Purkinje cell (primary cell): ENCODE measurements around the gene OR4P4. TPM values are rescaled to one million over a fixed set of nuclear protein-coding genes. Genes with fewer than 3 reads are reported as not detected.

Source experiments
- polyA plus RNA-seq: library from polyadenylated mRNA; unstranded; fragments of >200 nt; fragmentation: Nextera tagmentation; gene quantifications from 2 replicates; pipeline ENCODE4 v1.2.1, GENCODE V29; 2014

Gene OR4P4
- polyA plus RNA-seq: not detected in 2 replicates

DNA sequence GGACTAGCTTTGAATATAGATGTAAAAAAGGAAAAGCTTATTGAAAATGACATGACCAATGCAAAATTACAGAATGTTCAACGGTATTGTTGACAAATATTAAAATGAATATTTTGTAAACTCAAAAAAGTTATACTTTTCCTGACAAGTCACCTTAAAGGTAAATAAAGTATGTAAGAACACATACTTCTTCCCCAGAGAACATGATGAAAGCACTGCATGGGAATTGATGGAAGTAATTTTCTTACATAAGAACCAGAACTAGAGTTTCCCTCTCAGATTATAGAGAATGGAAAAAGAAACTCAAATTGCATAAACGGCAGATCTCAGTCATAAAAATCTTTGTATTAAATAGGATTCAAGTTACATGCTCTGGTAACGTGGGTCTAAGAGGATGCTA lies at the start of gene OR4P4:
Gene OR4P4 (plus strand): TSS at position 301 of the 400 bp plus-strand sequence.

DNA sequence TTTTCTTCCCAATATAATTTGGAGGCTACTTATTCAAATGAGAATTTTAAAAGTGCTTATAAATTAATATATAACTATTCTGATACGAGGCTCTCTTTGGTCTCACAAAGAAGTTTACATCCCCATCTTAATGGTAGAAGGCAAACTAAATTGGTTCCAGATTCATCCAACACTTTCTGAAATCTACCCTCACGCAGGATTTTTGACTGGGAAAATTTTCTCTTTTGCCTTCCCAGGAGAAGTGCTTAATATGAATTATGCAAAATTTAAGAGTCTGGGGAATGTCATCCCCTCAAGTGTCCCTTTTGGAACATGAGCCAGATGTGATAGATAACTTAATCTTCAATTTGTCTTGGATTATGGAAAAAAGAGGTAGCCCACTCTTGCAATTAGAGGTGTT lies 27.4 kb upstream of the OR4P4 start, which contains the start of gene OR4C11:
Gene OR4C11 (minus strand): TSS at position 101 of the 400 bp plus-strand sequence. CDS start 3,272 bp downstream, outside the sequence.

GRCh38 chr11:55648027-55648426 lies 13.1 kb downstream of the OR4P4 start, which contains the start of gene OR4S2:
OR4S2 (plus strand) TSS chr11:55648327; CDS start chr11:55650904, 2,577 bp downstream.

DNA sequence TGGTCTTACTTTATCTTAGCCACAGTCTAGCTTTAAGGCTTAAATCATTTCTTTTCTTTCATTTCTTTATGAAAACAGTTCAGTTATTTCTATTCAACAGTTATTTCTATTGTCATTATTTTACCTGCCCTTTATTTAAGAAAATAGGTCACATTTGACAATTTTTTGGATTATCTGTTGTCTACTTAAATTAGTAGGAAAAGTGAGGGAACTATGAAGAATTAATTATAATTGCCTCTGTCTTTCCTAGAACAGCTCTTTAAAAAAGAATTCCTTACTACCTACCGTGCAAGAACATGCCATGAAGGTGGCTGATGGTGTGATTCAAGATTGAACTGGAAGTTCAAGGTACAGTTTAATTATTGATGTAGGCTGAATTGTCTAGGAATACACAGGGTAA lies 27.0 kb downstream of the OR4P4 start, which contains the start of gene OR4C6:
Gene OR4C6 (plus strand): TSS at position 301 of the 400 bp plus-strand sequence. CDS start 2,966 bp downstream, outside the sequence.

Other genes with a start within 250 kb of the OR4P4 start
- not detected in 2 replicates for gene OR4C15, start 80.6 kb upstream of the OR4P4 start, polyA plus RNA-seq
- not detected in 2 replicates for gene OR4C16, start 63.0 kb upstream of the OR4P4 start, polyA plus RNA-seq
- gene OR4C11, start 27.5 kb upstream of the OR4P4 start, polyA plus RNA-seq: not detected in 2 replicates
- gene OR4S2, start 13.2 kb downstream of the OR4P4 start, polyA plus RNA-seq: not detected in 2 replicates
- not detected in 2 replicates for gene OR4C6, start 27.1 kb downstream of the OR4P4 start, polyA plus RNA-seq
- gene OR5D13, start 138.3 kb downstream of the OR4P4 start, polyA plus RNA-seq: not detected in 2 replicates
- not detected in 2 replicates for gene OR5D14, start 160.4 kb downstream of the OR4P4 start, polyA plus RNA-seq
- gene OR5L1, start 176.3 kb downstream of the OR4P4 start, polyA plus RNA-seq: not detected in 2 replicates
- gene OR5D18, start 184.5 kb downstream of the OR4P4 start, polyA plus RNA-seq: not detected in 2 replicates
- not detected in 2 replicates for gene OR5L2, start 192.1 kb downstream of the OR4P4 start, polyA plus RNA-seq
- not detected in 2 replicates for gene OR5D16, start 203.6 kb downstream of the OR4P4 start, polyA plus RNA-seq
- gene TRIM51, start 248.2 kb downstream of the OR4P4 start, polyA plus RNA-seq: not detected in 2 replicates